Neuron (in vitro differentiated cells): ENCODE results near the gene ARRDC1.
"Not testable (repeated sequence)": the region's sequence is repeated elsewhere in the genome, so short reads cannot be mapped to it uniquely, and the experiment has no call there.

Source experiments
- H2AFZ ChIP-seq: one replicate; pipeline ENCODE4 v1.6.1; 2013; ENCODE audit warnings: low read depth, mild to moderate bottlenecking, inconsistent platforms, low read length, moderate library complexity
- H3K27me3 ChIP-seq: one replicate; pipeline ENCODE4 v1.6.1; 2013; ENCODE audit warnings: low read length; ENCODE audit not compliant: insufficient read depth
- H3K36me3 ChIP-seq: one replicate; pipeline ENCODE4 v1.6.1; 2013; ENCODE audit warnings: low read length; ENCODE audit not compliant: insufficient read depth
- H3K4me1 ChIP-seq: one replicate; pipeline ENCODE4 v1.6.1; 2013; ENCODE audit warnings: low read length; ENCODE audit not compliant: insufficient read depth
- H3K4me3 ChIP-seq: 2 replicates; pipeline ENCODE4 v1.5.1; 2013; ENCODE audit warnings: mild to moderate bottlenecking, low read length, moderate library complexity
- H3K9me3 ChIP-seq: one replicate; pipeline ENCODE4 v1.6.1; 2013; ENCODE audit warnings: low read length

Gene ARRDC1

DNA sequence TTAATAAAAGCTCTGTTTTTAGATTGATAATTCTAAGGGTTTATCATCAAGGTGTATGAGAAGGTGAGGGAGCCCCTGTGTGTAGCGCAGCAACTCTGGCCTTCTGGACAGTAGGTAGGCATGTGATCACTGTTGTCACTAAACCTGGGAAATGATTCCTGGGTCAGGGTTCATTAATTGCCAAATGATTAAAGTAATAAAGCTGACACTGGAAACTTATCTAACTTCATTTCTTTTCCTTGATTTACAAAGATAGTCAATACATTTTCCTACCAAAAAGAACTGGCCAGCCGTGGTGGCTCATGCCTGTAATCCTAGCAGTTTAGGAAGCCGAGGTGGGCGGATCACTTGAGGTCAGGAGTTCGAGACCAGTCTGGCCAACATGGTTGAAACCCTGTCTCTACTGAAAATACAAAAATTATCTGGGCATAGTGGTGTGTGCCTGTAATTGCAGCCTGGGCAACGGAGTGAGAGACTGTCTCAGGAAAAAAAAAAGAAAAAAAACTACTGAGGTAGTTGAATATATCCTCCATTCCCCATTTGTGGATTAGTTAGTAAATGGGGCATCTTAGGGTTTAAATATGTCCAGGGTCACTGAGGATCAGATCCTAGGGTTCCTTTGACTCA is 15.8 kb downstream of the ARRDC1 start:
- Histone ChIP-seq H3K27me3 (no peaks in the 10 kb centered on the region), H3K9me3 (peaks cover 2% of the 10 kb centered on the region), H2AFZ (no peak overlapping the region), H3K36me3 (peaks cover 24% of the 10 kb centered on the region), H3K4me3 (no peak overlapping the region), H3K4me1 (peaks cover 28% of the 10 kb centered on the region)

DNA sequence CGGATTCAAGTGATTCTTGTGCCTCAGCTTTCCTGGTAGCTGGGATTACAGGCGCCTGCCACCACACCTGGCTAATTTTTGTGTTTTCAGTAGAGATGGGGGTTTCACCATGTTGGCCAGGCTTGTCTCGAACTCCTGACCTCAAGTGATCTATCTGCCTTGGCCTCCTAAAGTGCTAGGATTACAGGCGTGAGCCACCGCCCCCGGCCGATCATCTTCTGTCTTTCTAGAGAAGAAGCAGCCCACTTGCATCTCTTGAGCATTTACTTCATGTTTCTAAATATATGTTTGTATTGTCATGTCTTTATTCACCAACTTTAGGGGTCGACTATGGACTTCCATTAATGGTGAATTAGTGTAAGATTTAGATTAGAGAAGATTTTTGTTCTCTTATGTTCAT is 16.7 kb downstream of the ARRDC1 start:
- not testable (repeated sequence) for H3K4me3 ChIP-seq, H3K27me3 ChIP-seq, H2AFZ ChIP-seq, H3K9me3 ChIP-seq
- Histone ChIP-seq H3K36me3 (peaks cover 18% of the 10 kb centered on the region), H3K4me1 (peaks cover 28% of the 10 kb centered on the region)

DNA sequence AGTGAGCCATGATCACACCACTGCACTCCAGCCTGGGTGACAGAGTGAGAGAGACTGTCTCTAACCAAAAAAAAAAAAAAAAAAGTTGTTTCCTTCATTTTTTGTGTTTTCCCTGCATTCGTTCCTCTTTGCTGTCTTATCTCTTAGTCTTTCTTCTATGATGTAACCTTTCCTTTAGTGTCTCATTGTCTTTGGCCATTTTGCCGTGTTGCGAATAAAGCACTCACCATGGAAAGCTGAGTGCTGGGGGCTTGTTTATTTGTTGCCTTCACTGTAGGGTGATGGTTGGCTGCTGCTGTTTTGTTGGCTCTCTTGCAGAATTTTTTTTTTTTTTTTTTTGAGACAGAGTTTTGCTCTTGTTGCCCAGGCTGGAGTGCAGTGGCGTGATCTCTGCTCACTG is 21.0 kb downstream of the ARRDC1 start:
- Histone ChIP-seq H3K4me3 (no peak overlapping the region), H3K4me1 (peaks cover 8% of the 10 kb centered on the region), H2AFZ (no peak overlapping the region), H3K9me3 (peaks cover 2% of the 10 kb centered on the region), H3K27me3 (no peaks in the 10 kb centered on the region), H3K36me3 (peaks cover 12% of the 10 kb centered on the region)

DNA sequence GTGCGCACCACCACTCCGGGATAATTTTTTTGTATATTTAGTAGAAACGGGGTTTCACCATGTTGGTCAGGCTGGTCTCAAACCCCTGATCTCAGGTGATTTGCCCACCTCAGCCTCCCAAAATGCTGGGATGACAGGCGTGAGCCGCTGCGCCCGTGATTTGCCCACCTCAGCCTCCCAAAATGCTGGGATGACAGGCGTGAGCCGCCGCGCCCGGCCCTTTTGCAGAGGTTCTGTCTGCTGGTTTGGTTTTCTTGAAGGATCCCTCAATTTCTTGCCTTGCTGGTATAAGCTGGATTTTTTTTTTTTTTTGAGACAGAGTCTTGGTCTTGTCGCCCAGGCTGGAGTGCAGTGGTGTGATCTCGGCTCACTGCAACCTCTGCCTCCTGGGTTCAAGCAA is 21.9 kb downstream of the ARRDC1 start:
- H3K9me3 ChIP-seq, H3K4me1 ChIP-seq, H3K27me3 ChIP-seq, H2AFZ ChIP-seq, H3K4me3 ChIP-seq: not testable (repeated sequence)
- peaks cover 14% of the 10 kb centered on the region for H3K36me3 ChIP-seq

DNA sequence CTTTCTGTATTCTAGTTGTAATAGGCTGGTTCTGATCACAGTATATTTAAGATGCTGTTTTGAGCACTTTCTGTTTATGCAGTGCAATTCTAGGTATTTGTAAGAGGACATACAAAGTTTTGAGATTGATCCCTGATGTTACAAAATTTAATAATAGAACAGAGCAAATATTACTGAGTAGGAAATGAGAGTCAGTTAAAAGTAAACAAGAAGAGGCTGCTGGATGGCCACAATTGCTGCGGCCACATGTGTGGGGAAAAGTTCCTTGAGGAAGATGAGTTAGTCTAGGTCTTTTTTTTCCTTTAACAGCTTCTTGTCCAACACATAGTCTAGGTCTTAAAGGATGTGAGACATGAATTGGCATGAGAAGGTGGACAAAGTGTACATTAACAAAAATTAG is 24.6 kb downstream of the ARRDC1 start:
- Histone ChIP-seq H3K4me3 (no peak overlapping the region), H3K27me3 (no peaks in the 10 kb centered on the region), H3K36me3 (peaks cover 4% of the 10 kb centered on the region), H3K4me1 (peaks cover 6% of the 10 kb centered on the region), H3K9me3 (no peaks in the 10 kb centered on the region), H2AFZ (no peak overlapping the region)

DNA sequence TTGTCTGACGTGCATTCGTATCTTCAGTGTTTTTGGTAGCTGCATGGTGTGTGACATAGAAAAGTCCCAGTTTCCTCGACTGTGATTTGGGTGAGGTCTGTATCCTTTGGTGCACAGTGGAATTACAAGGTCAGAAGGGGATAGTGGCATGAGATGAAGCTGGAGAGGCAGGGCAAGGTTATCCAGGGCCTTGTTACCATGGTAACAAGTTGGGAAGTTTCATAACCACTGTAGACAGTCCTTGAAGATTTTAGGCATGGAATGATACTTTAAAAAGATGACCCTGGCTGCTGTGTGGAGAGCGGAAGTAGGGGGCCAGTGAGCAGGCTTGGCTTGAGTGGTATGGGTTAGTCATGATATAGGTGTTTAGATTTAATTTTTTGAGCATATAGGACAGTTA is 25.2 kb downstream of the ARRDC1 start:
- no peaks in the 10 kb centered on the region for H3K9me3 ChIP-seq
- H3K36me3 ChIP-seq: peaks cover 4% of the 10 kb centered on the region
- no peaks in the 10 kb centered on the region for H3K27me3 ChIP-seq
- no peak overlapping the region for H3K4me3 ChIP-seq
- H3K4me1 ChIP-seq: peaks cover 6% of the 10 kb centered on the region
- H2AFZ ChIP-seq: no peak overlapping the region

DNA sequence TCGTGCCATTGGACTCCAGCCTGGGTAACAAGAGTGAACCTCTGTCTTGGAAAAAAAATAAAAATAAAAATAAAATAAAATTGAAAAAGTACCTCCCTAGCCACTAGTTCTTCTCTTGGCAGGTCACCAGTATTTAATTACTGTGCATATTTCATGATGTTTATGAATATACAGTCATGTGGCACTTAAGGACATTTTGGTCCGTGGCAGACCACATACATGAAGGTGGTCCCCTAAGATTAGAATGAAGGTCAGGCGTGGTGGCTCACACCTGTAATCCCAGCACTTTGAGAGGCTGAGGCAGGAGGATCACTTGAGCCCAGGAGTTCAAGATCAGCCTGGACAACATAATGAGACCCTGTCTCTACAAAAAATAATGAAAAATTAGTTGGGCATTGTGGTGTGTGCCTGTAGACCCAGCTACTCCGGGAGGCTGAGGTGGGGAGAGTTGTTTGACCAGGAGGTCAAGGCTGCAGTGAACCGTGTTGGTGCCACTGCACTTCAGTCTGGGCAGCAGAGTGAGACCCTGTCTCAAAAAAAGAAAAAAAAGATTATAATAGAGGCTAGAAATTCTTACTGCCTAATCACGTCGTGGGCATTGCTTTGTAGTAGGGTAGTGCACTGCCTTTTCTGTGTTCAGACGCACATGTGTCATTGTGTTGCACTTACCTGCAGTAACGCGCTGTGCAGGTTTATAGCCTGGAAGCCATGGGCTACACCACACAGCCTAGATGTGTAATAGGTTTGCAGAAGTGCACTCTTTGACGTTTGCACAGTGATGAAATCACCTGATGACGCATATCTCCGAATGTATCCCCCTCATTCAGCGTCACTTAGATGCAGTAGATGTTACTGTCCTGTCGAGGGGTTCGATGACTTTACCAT is 26.1 kb downstream of the ARRDC1 start:
- Histone ChIP-seq H2AFZ (no peak overlapping the region), H3K4me1 (peaks cover 6% of the 10 kb centered on the region), H3K4me3 (no peak overlapping the region), H3K9me3 (no peaks in the 10 kb centered on the region), H3K36me3 (peaks cover 4% of the 10 kb centered on the region), H3K27me3 (no peaks in the 10 kb centered on the region)

DNA sequence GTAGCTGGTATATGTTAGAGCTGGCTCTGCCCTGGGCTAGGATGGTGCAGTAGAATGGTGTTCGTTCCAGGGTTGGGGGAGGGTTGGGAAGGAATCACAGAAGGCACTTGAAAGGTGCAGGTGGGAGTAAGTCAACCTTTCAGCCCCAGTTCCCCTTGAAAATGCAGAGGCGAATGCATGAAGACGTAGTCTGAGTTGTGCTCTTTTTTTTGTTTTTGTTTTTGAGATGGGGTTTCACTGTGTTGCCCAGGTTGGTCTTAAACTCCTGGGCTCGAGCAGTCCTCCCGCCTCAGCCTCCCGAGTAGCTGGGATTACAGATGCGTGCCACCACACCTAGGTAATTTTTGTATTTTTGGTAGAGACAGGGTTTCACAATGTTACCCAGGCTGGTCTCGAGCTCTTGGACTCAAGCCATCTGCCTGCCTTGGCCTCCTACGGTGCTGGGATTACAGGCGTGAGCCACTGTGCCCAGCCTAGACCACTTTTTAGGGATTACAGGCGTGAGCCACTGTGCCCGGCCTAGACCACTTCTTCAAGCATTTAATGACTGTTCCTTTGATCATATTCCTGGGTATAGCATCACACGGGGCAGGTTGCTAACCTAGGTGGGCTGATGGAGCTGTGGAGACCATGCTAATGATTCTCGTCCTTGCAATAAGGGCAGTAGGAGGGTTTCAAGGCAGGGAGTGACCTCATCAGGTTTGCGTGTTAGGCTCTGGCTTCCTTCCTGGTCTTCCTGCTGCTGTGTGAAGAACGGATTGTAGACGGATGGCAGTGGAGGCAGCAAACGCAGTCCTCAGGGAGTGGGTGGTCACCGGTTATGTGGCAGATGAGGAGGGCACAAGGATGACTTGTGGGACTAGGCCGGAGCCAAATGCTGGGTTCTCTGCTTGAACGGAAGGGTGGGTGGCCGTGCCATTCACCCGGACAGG is 27.0 kb downstream of the ARRDC1 start:
- H3K4me3 ChIP-seq: no peak overlapping the region
- peaks cover 4% of the 10 kb centered on the region for H3K36me3 ChIP-seq
- no peaks in the 10 kb centered on the region for H3K27me3 ChIP-seq
- H3K4me1 ChIP-seq: peaks cover 6% of the 10 kb centered on the region
- H3K9me3 ChIP-seq: no peaks in the 10 kb centered on the region
- no peak overlapping the region for H2AFZ ChIP-seq

DNA sequence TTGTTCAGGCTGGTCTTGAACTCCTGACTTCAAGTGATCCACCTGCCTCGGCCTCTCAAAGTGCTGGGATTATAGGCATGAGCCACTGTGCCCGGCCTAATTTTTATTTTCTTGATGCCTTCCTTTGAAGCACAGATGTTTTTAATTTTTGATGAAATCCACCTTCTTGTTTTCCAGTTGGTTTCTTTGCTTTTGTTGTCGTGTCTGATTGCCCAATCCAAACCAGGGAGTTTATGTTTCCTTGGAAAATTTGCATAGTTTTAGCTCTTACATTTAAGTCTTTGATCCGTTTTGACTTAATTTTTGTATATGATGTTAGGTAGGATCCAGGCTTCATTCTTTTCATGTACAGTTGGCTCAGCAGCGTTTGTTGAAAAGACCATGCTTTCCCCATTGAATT is 28.5 kb downstream of the ARRDC1 start:
- H3K27me3 ChIP-seq: no peaks in the 10 kb centered on the region
- H2AFZ ChIP-seq: no peak overlapping the region
- no peaks in the 10 kb centered on the region for H3K9me3 ChIP-seq
- H3K4me1 ChIP-seq: peaks cover 6% of the 10 kb centered on the region
- H3K4me3 ChIP-seq: no peak overlapping the region
- peaks cover 7% of the 10 kb centered on the region for H3K36me3 ChIP-seq

DNA sequence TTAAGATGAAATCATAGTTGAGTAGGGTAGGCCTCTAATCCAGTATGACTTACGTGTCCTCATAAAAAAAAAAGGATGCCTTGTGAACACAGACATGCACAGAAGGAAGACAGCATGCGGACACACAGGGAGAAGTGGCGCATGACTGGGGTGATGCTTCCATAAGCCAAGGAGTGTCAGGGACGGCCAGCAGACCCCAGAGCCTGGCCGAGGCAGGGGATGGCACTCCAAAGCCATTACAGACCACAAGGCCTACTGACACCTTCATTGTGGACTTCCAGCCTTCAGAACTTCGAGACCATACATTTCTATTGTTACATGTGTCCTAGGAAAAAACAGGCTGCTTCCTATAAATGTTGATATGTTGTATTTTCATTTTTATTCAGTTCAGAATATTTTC is 33.2 kb downstream of the ARRDC1 start:
- Histone ChIP-seq H2AFZ (no peak overlapping the region), H3K4me3 (no peak overlapping the region), H3K36me3 (peaks cover 11% of the 10 kb centered on the region), H3K9me3 (peaks cover 5% of the 10 kb centered on the region), H3K4me1 (no peaks in the 10 kb centered on the region), H3K27me3 (no peaks in the 10 kb centered on the region)

DNA sequence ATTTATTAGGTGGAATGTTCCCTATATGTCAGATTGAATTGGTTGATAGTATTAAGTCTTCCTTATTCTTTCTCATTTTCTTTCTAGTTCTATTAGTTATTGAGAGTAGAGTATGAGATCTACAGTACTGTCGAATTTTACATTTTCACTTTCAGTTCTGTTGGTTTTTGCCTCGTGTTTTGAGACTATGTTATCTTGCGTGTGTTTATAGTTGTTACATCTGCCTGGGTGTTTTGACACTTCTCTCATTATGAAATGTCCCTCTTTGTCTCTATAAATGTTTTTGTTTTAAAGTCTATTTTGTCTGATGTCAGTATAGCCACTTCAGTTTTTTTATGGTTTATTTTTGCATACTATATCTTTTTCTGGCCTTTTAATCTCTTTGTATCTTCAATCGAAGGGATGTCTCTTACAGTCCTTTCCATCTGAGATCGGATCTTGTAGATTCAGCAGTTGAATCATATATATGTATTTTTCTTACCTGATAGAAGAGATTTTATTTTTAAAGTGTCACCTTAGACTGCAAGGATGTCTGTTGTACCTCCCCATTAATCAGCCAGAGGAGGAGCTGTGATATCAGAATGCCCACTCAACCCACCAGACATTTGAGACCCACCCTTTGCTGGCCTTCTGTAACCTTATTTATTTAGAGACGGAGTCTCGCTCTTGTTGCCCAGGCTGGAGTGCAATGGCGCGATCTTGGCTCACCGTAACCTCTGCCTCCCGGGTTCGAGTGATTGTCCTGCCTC is 34.0 kb downstream of the ARRDC1 start:
- Histone ChIP-seq H3K4me3 (no peak overlapping the region), H3K27me3 (no peaks in the 10 kb centered on the region), H3K9me3 (peaks cover 5% of the 10 kb centered on the region), H2AFZ (no peak overlapping the region), H3K36me3 (peaks cover 15% of the 10 kb centered on the region), H3K4me1 (no peaks in the 10 kb centered on the region)

DNA sequence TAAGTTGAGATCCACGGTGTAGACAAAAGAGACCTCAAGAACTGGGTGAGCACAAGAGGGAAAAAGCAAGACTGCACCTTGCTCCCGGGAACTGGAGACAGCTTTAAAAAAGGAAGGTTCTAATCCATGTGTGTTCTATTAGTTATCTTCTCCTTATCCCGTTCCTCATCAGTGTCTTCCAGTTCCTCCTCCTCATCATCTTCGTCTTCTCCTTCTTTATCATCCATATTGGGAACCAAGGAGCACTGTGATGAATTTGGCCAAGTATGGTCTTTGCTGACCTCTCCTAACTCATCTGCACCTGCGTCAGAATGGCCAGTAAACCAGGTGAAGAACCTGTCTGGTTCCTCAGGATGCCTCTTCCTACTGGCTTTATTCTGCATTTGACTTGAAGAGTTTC is 35.4 kb downstream of the ARRDC1 start:
- Histone ChIP-seq H3K27me3 (no peaks in the 10 kb centered on the region), H3K9me3 (peaks cover 5% of the 10 kb centered on the region), H3K4me1 (no peaks in the 10 kb centered on the region), H2AFZ (no peak overlapping the region), H3K4me3 (no peak overlapping the region), H3K36me3 (peaks cover 15% of the 10 kb centered on the region)
